Breast epithelium (tissue), 3 donors: ENCODE data around the gene KRT7.

Experiments used
- POLR2A ChIP-seq: fragments of 450-650 bp; IDR thresholded peaks from one replicate; pipeline ENCODE4 v1.6.1; 2016; ENCODE audit warnings: antibody characterized with exemption, mild to moderate bottlenecking, moderate library complexity
- POLR2AphosphoS5 ChIP-seq, 3 donors: sonication (generic); formaldehyde crosslinking; IDR thresholded peaks; one replicate each; pipeline ENCODE4 v1.6.1; 2017; ENCODE audit warnings: antibody characterized with exemption in 3 of 3
- TF ChIP-seq, protein P1 (sequence below), 3 donors: fragments of 450-650 bp; IDR thresholded peaks; one replicate each; pipeline ENCODE4 v1.5.1; 2016 to 2017; ENCODE audit warnings: antibody characterized with exemption in 3 of 3, mild to moderate bottlenecking in 3 of 3, moderate library complexity in 3 of 3

DNA sequence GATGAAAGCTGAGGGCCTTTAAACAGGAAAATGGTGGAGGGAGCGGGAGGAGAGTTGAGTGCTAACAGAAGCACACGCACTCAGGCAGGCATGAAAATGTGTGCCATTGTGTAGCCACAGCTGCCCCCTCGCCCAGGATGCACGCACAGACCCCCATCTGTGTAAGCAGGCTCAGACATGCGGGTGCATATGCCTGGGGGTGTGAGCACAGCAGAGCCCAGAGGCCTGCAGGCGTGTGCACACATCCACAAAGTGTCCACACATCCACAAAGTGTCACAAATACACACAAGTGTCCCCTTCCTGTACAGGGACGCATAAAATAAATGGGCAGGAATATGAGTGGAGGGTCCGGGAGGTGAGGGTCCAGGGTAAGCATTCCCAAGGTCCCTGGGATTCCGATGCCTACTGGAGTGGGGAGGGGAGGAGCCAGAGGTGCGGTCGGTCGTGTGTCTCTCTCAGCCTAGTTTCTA is 805 bp upstream of the KRT7 start:
- TF ChIP-seq POLR2AphosphoS5 (IDR thresholded peaks at IDR 0.05) (no peak), POLR2A (no peak)
- TF ChIP-seq, protein P1, sequence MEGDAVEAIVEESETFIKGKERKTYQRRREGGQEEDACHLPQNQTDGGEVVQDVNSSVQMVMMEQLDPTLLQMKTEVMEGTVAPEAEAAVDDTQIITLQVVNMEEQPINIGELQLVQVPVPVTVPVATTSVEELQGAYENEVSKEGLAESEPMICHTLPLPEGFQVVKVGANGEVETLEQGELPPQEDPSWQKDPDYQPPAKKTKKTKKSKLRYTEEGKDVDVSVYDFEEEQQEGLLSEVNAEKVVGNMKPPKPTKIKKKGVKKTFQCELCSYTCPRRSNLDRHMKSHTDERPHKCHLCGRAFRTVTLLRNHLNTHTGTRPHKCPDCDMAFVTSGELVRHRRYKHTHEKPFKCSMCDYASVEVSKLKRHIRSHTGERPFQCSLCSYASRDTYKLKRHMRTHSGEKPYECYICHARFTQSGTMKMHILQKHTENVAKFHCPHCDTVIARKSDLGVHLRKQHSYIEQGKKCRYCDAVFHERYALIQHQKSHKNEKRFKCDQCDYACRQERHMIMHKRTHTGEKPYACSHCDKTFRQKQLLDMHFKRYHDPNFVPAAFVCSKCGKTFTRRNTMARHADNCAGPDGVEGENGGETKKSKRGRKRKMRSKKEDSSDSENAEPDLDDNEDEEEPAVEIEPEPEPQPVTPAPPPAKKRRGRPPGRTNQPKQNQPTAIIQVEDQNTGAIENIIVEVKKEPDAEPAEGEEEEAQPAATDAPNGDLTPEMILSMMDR (IDR thresholded peaks at IDR 0.05) = no peak
